Retinal pigment epithelial cell (primary cell): ENCODE results near the gene HOXA3.

Experiments
- DNase-seq: peaks from one replicate; pipeline ENCODE4 v3.0.0-alpha.2; 2010; ENCODE audit warnings: low read depth
- H3K4me3 ChIP-seq: 2 replicates; pipeline ENCODE4 v1.5.1; 2011; ENCODE audit warnings: mild to moderate bottlenecking, low read length, control low read depth, moderate library complexity
- TF ChIP-seq, protein P1 (sequence below): conservative IDR thresholded peaks from 2 replicates; pipeline ENCODE4 v1.5.1; 2011; ENCODE audit warnings: low read depth, low read length, control low read depth, inconsistent platforms

The HOXA3 gene

DNA sequence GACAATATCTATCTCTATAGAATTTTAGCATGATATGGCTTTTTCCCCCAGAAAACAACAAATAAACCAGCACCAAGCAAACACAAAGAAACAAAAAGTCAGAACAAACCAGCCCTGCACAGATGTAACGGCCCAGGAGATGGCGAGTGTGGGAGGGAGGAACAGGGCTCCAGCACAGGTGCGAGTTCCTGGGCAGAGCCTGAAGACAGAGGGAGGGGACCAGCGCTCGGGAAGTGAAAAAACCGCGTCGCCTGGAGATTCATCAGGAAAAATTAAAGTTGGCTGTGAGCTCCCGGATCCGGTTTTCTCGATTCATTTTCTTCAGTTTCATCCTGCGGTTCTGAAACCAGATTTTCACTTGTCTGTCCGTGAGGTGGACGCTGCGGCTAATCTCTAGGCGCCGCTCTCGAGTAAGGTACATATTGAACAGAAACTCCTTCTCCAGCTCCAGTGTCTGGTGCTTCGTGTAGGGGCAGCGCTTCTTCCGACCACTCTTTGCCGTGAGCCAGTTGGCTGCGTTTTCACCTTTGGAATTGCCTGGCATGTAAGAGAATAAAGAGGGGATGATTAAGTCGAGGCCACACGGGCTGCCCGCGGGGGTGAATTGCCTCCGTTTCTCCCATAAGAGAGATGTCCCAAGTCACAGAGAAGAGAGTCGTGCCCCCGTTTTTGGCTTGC lies 19.4 kb upstream of the HOXA3 start:
- H3K4me3 ChIP-seq, result no peak overlapping the region
- TF ChIP-seq, protein P1, sequence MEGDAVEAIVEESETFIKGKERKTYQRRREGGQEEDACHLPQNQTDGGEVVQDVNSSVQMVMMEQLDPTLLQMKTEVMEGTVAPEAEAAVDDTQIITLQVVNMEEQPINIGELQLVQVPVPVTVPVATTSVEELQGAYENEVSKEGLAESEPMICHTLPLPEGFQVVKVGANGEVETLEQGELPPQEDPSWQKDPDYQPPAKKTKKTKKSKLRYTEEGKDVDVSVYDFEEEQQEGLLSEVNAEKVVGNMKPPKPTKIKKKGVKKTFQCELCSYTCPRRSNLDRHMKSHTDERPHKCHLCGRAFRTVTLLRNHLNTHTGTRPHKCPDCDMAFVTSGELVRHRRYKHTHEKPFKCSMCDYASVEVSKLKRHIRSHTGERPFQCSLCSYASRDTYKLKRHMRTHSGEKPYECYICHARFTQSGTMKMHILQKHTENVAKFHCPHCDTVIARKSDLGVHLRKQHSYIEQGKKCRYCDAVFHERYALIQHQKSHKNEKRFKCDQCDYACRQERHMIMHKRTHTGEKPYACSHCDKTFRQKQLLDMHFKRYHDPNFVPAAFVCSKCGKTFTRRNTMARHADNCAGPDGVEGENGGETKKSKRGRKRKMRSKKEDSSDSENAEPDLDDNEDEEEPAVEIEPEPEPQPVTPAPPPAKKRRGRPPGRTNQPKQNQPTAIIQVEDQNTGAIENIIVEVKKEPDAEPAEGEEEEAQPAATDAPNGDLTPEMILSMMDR, result no peak
- no peak for DNase-seq

DNA sequence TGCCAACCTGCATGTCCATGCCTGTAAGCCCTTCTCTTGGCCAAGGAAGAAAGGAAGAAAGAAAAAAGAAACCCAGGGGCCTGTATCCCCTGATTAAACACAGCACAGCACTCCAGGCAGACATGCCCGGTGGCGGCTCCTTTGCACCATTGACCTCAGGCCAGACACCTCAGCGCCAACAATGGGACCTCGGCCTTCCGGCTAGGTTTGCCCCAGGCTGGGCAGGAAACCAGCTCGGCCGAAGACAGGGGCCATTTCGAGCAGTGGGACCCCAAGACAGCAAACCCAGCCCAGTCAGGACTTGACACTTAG lies 18.9 kb upstream of the HOXA3 start:
- no peak overlapping the region for H3K4me3 ChIP-seq
- TF ChIP-seq, protein P1, result no peak
- no peak for DNase-seq

DNA sequence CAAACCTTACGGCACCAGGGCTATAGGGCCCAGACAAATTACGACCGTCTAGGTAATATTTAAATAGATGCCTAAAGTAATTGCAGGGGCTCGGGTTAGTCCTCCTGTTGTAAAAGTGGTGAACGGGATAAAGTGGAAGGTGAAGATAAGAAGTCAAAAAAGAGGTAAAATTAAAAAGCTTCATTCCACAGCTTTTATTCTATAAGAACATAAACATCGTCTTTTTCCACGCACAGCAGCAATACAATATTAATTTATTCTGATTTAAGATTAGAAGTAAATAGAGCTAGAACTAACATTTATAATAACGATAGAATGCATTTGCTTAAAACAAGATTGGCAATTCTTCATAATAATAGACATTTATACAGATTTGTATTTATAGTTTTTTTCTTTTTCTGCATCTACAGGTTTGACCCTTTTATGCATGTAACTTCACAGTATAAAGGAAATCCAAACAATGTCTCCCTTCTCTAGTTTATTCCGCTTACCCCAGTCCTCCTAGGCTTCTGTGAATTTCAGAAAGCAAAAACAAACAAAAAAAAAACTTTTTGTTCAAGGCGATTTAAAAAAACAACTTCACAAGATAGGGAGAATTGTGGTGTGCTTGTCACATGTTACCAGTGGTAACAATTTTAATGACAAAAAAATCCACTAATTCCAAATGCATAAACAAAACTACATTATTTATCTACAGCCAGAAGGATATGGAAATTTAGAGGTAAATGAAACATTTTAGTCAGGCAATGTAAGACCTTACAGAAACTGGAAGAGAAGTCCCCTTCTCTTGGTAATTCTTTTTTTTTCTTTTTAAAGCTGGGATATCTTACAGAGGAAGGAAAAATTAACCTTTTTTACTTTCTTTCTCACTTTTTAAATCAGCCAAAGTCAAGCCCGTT lies 18.3 kb upstream of the HOXA3 start:
- H3K4me3 ChIP-seq, result no peak overlapping the region
- no peak for DNase-seq
- TF ChIP-seq, protein P1, result no peak

DNA sequence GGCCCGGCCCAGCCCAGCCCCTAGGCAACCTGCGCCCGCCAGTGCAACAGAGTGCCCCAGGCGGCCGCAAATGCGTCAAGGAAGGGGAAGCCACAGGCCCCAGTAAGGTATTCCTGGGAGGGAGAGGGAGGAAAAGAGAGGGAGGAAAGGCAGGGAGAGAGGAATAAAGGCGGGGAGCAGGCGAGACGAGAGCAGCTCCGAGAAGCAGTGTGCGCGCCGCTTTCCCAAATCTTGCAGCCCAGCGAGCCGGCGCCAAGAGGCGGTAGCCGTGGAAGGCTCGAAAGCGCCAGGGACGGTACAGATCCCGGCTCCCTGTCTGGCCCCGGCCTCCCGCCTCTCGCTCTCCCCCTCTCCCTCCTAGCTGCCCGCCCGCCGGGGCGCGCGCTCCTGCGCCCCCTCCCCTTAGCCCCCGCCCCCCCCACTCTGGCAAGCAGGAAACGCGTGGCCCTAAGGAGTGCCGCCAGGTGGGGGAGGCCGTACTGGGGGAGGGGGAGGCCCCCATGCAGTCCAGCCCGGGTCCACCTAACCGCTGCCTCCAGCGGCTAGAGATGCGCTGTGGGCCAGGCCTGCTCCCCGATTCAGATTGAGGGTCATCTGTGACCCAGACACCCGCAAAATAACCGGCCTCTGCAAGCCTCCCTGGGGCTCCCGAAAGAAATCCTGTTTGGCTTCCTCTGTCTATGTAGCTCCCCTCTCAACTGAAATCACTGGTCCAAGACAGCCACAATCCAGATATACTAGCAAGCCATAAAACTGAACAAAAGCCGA lies 17.5 kb upstream of the HOXA3 start:
- no peak overlapping the region for H3K4me3 ChIP-seq
- no peak for DNase-seq
- TF ChIP-seq, protein P1, result no peak

DNA sequence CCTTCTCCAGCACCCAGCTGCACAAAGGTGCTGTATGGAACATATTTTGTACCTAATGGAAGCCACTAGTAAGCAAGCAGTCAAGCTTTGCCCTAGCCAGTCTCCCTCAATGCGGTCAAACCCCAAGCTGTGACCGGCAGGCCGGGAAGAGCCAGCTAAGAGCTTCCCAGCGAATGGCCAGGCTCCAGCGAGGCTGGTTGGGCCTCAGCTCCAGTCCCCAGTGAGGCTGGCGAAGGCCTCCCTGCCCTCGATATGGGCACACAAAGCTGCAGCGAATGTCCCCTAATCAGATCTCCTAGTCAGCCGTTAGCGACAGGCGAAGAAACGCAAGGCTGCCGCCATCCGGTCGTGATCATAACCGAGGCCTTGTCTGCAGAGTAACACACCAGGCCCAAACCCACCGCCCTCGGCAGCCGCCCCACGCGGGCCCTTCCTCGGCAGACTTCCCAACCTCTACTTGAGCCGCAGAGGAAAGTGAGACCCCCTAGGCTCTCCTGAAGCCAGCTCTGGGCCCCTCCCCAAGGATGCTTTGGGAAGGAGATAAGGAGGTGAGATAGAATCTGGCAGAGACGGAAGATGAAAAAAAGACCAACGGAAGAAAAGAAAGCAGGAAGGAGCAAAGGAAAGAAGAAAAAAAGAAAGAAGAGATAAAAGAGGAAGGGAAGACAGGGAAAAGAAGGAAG lies 16.0 kb upstream of the HOXA3 start:
- TF ChIP-seq, protein P1, result no peak
- no peak overlapping the region for H3K4me3 ChIP-seq
- DNase-seq, result no peak

DNA sequence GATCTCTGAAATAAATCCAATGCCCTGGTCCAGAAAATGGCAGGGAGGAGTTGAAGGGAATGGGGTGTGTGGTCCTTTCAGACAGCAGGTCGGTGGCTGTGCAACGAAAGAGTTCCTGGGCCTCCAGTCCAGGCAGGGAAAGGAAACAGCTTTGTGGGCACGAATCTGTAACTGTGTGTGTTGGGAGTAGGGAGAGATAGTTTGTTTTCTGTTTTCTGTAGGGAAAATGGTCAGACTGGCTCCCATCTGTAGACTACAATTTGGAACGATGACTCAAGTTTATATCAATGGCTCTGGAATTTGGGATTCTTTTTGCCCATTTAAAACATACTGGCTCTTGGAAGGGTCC lies 15.5 kb upstream of the HOXA3 start:
- TF ChIP-seq, protein P1, result no peak
- no peak for DNase-seq
- H3K4me3 ChIP-seq, result no peak overlapping the region
